ENCODE measurements around the gene CCDC200.
"Not testable (repeated sequence)": the region's sequence is repeated elsewhere in the genome, so short reads cannot be mapped to it uniquely, and the experiment has no call there.

The CCDC200 gene

DNA sequence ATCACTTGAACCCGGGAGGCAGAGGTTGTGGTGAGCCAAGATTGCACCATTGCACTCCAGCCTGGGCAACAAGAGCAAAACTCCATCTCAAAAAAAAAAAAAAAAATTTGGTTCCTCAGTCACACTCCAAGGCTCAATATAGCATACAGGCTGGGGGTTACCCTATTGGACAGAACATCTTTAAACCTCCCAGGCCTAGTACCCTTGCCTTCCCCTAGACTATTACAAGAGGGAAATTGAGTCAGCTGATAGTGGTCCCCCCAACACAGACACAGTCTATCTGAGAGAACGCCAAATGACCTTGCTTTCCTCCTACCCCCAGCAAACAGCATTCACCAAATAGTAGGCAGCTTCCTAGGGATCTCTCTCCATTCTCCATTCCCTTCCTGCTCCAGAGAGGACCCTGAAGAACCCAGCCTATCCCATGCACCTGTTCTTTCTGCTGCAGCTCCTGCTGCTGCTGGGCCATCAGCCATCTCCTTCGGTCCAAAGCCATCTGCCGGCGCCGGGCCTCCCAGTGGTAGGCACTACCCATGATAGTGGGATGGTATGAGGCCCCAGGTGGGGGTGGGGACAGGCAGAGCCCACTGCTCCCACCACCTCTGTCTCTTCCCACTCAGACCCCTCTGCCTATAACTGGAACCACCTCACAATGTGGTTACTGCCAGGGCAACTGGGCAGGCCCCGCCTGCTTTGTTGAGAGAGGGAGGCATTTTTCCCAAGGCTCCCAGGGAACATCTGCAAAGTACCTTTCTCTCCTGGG is at the start of gene CCDC200:
Gene CCDC200 (minus strand): TSS at position 604 of the 763 bp plus-strand sequence. CDS start 69 bp downstream, at position 535.
- not testable (repeated sequence) for DNase-seq

DNA sequence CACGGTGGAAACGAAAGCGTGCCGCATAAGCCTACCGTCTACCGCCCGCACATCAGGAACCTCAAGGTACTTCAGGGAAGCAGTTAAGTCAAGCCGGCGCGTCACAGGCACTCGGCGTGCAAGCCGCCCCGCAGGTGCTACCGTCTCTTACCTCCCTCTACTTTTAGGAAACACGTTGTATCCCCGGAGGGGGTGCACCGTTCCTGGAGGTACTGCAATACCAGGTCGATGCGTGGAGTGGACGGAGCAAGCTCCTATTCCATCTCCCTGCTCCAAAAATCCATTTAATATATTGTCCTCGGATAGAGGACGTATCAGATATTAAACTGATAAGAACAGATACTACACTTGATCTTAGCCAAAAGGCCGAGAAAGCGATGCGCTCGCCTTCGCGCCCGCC is 44.5 kb upstream of the CCDC200 start:
- DNase-seq: not testable (repeated sequence)

DNA sequence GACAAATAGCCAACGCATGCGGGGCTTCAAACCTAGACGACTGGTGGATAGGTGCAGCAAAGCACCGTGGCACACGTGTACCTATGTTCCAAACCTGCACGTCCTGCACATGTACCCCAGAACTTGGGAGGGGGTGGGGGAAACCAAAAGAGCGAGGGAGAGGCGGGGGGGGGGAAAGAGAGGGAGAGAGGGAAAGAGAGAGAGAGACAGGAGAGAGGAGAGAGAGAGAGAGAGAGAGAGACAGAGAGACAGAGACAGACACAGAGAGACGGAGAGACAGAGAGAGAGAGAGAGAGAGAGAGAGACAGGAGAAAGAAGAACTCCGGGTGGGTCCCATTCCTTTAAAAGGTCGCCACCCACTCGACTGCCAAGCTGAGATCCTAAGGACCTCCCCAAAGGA is 44.1 kb upstream of the CCDC200 start:
- DNase-seq: not testable (repeated sequence)

DNA sequence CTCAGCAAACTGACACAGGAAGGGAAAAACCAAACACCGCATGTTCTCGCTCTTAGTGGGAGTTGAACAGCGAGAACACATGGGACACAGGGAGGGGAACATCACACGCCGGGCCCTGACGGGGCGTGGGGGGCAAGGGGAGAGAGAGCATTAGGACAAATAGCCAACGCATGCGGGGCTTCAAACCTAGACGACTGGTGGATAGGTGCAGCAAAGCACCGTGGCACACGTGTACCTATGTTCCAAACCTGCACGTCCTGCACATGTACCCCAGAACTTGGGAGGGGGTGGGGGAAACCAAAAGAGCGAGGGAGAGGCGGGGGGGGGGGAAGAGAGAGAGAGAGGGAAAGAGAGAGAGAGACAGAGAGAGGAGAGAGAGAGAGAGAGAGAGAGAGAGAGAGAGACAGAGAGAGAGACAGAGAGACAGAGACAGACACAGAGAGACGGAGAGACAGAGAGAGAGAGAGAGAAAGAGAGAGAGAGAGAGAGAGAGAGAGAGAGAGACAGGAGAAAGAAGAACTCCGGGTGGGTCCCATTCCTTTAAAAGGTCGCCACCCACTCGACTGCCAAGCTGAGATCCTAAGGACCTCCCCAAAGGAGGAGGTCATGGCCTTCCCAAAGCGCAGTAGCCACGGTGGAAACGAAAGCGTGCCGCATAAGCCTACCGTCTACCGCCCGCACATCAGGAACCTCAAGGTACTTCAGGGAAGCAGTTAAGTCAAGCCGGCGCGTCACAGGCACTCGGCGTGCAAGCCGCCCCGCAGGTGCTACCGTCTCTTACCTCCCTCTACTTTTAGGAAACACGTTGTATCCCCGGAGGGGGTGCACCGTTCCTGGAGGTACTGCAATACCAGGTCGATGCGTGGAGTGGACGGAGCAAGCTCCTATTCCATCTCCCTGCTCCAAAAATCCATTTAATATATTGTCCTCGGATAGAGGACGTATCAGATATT is 42.4 kb upstream of the CCDC200 start:
- not testable (repeated sequence) for DNase-seq

- not testable (repeated sequence) for DNase-seq
These were observed 18.0 kb upstream of the CCDC200 start for GRCh38 chr17:43246456-43246855.

DNA sequence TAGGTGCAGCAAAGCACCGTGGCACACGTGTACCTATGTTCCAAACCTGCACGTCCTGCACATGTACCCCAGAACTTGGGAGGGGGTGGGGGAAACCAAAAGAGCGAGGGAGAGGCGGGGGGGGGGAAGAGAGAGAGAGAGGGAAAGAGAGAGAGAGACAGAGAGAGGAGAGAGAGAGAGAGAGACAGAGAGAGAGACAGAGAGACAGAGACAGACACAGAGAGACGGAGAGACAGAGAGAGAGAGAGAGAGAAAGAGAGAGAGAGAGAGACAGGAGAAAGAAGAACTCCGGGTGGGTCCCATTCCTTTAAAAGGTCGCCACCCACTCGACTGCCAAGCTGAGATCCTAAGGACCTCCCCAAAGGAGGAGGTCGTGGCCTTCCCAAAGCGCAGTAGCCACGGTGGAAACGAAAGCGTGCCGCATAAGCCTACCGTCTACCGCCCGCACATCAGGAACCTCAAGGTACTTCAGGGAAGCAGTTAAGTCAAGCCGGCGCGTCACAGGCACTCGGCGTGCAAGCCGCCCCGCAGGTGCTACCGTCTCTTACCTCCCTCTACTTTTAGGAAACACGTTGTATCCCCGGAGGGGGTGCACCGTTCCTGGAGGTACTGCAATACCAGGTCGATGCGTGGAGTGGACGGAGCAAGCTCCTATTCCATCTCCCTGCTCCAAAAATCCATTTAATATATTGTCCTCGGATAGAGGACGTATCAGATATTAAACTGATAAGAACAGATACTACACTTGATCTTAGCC is 12.4 kb upstream of the CCDC200 start:
- DNase-seq: not testable (repeated sequence)

GRCh38 chr17:43239597-43239996 is 11.2 kb upstream of the CCDC200 start:
- DNase-seq: not testable (repeated sequence)

DNA sequence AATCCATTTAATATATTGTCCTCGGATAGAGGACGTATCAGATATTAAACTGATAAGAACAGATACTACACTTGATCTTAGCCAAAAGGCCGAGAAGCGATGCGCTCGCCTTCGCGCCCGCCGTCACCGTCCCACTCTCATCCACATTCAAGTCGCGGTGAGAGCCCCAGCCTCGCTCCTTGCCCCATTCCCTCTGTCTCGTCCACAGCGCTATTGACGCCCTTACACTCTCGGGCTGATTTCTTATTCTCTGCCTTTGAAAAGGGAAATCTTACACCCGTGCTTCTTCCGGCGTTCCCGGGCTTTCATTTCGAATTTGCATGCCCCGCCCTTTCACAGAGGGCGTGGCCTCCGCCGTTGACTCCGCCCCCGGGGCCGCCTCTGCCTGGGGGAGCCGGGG is 5.5 kb upstream of the CCDC200 start, which contains the start of gene RNU2-1:
Gene RNU2-1 (minus strand): TSS at position 101 of the 400 bp plus-strand sequence.
- not testable (repeated sequence) for DNase-seq

DNA sequence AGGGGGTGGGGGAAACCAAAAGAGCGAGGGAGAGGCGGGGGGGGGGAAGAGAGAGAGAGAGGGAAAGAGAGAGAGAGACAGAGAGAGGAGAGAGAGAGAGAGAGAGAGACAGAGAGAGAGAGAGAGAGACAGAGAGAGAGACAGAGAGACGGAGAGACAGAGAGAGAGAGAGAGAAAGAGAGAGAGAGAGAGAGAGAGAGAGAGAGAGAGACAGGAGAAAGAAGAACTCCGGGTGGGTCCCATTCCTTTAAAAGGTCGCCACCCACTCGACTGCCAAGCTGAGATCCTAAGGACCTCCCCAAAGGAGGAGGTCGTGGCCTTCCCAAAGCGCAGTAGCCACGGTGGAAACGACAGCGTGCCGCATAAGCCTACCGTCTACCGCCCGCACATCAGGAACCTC is 4.8 kb upstream of the CCDC200 start:
- not testable (repeated sequence) for DNase-seq

DNA sequence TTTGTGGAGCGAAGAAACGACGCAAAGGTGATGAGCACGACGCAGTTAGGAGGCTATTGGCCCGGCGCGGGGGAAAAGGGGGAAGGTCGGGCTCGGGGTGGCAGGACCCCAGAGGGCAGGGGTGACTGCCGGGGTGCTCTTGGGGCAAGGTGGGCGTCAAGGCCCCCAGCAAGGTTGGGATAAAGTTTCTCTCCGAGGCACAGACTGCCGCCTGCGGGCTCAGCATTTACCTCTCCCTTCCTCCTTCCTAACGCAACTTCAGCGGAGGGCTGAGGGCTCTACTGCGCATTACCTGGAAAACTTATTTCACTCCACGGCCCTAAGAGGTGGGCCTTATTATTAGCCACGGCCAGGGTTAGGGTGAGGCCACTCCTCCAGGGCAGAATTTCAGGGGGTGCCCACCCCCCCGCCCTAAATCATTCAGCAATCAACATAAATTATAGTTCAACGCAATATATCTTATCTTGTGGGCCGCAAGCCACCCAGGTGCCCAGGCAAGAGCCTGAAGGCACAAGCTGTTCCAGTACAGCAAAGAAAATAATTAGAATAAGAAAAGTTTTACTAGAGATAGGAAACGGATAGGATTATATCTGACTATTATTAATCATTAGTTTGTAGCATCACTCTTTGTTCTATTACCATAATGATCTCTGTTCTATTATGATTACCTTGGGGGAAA is 3.7 kb upstream of the CCDC200 start:
- not testable (repeated sequence) for DNase-seq

DNA sequence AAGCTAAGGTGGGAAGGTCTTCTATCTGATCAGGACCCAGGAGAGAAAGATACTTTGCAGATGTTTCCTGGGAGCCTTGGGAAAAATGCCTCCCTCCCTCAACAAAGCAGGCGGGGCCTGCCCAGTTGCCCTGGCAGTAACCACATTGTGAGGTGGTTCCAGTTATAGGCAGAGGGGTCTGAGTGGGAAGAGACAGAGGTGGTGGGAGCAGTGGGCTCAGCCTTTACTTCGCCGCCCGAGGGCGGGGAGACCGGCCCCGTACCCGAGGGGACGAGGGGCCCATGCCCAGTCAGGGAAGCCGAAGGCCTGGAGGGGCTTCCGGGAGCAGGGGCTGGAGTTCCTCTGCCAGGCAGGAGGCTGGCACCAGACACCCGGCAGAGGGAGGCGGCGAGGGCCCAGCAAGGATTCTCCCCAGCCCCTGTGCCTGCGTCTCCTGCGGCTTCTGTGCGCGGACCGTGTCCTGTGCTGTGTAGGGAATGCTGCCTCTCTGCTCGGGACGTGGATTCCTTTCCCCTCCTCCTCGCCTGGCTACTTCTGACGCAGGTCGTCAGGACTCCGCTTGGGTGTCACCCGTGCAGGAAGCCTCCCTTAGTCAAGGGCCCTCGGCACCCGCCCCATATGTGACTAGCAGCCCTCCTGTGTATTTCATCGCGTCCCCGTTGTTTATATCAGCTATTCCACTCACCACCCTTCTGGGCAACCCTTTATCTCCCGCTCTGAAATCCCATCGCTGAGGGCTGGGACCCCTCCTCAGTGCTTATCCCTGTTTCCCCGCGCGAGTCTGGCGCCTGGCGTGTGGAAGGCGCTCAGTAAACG is 3.0 kb upstream of the CCDC200 start:
- not testable (repeated sequence) for DNase-seq

GRCh38 chr17:43226393-43226792 is 2.0 kb downstream of the CCDC200 start:
- no peak for DNase-seq

- DNase-seq: no peak
These were observed 4.2 kb downstream of the CCDC200 start for GRCh38 chr17:43224146-43224705.

DNA sequence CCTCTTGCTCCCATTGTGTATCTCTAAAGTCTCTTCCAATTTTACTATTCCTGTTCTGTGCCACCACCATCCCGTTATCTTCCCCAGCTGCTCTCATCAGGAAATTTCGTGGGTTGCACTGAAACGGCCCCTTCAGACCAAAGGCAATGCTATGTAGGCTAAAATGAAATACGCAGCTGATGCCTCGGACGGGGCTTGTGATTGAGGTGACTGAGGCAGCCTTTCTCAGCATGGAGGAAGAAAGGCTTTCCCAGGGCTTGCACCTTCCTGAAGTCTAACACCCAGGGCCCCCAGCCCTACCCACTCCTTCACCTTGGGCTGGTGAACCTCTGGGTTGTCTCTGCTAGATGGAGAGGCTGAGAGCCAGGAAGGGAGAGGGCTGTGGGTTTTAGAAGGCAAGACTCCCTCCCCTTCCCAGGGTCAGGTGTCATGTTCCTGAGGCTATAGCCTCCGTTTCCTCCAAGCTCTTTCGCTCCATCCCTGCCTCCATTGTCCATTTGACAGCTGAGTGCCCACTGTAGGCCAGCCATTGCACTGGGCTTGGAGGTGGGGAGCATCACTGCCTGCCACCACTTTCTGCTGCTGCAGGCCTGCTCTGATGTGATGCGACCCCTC is 7.8 kb downstream of the CCDC200 start:
- DNase-seq: no peak

- DNase-seq: no peak
These were observed 8.6 kb downstream of the CCDC200 start for GRCh38 chr17:43219746-43220380.

DNA sequence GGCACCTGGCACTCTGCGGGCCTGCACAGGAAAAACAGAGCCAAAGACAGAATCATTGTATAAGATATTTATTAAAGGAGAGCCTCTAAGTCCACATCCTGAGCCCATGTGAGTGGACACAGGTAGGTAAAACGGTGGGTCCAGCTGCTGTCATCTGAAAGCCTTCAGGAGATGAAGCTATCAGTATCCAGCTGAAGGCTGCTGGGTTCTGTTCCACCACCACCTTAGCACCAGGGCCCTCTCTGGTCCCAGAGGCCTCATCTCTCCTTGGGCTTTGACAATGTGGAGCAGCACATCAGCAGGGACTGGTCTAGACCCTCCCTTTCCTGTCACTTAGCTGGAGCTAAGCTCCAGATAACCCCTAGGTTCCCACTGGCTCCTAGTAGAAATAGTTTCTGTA is 9.4 kb downstream of the CCDC200 start:
- DNase-seq: no peak

DNA sequence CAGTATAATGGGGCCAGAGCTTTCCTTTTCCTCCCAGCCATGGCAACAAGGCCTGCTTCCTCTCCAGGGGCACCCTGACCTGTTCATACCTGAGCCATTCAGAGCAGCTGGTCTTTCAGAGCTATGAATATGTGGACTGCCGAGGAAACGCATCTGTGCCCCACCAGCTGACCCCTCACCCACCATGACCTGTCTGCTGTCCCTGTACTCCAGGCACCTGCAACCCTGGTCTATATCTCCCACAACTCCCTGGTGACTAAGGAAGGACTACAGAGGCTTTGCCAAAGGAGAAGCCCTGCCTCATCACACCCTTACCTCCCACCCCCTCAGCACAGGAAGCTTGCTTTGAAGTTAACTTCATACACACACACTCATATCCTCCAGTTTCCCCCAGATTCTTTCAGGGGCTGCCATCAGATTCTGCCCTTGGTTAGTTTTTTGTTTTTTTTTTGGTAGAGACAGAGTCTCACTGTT is 10.8 kb downstream of the CCDC200 start:
- no peak for DNase-seq

DNA sequence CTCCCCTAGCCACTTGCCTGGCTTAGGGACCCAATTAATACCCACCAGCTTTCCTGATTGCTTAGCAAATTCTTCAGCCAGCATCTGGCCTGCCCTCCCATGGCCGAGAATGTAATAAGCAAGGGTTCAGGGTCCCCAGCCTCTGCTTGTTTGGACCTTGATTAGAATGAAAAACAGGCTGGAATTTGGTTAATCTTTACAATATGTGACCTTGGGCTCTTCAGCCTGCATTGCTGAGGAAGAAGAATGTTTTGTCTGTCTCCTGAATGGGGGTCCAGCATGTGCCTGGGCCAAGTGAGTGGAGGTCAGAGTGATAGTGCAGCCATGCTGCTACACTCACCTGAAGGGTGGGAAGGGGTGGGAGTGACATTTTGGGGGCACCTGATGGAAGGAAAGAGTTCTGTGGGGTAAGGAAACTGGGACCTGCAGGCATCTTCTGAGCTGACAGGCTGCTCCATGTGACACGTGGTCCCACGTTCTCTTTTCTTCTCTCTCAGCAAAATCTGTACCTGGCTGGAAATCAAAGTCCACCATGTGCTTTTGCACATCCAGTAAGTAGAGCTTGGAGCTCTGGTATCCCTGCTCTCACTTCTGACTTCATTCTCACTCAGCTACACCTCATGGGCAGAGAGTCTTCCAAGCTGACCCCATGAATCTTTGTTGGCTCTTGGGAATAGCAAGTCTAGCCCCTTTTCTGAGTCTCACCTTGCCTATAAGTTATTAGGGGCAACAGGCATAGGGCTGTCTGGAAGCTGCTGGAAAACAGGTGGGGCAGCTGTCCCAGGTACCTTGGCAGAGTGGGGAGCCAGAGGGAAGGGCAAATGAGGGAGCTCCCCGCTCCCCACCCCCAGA is 11.4 kb downstream of the CCDC200 start:
- DNase-seq: no peak

DNA sequence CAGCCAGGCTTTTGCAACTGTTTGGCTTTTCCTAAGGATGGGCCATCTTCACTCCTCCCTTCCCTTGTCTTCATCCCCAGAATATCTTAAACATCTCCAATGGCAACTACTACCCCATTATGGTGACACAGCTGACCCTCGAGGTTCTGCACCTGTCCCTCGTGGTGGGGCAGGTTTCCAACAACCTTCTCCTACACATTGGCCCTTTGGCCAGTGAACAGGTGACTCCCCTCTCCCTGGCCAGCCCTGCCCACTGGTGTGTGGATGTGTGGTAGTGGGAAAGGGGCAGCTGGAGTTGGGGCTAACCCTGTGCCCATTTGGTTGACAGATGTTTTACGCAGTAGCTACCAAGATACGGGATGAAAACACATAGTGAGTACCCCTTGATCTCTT is 12.1 kb downstream of the CCDC200 start:
- no peak for DNase-seq

Data from NCI-H2171 treated with DMSO at 0.1 percent for 48 hours (cell line).